ENCODE data around the gene EIF3L.

DNA sequence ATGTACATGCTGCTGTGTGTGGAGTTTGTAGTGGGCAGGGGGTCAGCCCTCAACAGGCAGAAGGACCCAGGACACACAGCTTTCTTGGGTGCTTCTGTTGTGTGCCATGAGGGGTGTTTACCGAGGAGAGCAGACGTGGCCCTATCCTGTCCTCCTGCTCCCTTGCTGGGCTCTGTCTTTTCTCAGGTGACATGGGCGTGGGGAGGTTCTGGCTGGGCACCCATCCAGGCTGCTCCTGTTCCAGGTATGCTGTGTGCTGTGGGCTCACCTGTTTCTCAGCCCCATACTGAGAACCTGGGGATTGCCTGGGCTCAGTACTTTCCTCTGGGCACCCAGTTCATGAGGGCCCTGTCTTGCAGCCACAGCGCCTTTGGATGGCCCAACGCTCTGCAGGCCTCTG, 80.2 kb downstream of the EIF3L start:
- no peak for TF ChIP-seq EZH2phosphoT487 (IDR thresholded peaks at IDR 0.05; ENCODE audit: insufficient read depth, low read depth)
- TF ChIP-seq EZH2 (IDR thresholded peaks at IDR 0.05; ENCODE audit: insufficient read depth, poor library complexity, severe bottlenecking): no peak

All from GM23248 (cell line).